ENCODE data around the gene SYNJ1. TPM values are rescaled to one million over a fixed set of nuclear protein-coding genes. Genes with fewer than 3 reads are reported as not detected.

SYNJ1 gene
- total RNA-seq, 1 donor = 6.2 TPM

DNA sequence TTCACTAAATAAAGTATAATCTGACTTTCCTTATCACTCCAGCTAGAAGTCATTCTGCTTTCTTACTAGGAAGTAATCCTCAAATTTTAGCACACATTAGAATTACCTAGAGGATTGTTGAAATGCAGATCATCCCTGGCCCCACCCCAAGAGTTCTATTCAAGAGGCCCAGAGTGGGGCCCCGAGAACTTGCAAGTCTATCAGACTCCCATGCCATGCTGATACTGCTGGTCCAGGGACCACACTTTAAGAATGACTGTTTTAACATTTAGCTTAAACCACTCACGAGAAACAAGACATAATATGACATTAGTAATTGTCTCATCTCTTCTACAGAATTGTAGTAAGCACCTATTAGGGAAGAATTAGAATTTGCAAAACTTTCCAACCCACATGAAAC, 7.7 kb upstream of the SYNJ1 start:
- Histone ChIP-seq H4K20me1 (ENCODE audit: insufficient read depth, low read length) (peaks cover 6% of the 10 kb centered on the region), H3K4me1 (ENCODE audit: insufficient read depth, low read length) (no peaks in the 10 kb centered on the region), H3K27me3 (ENCODE audit: insufficient read depth, low read length) (no peaks in the 10 kb centered on the region), H3K27ac (ENCODE audit: low read depth, low read length) (no peak overlapping the region), H2AFZ (ENCODE audit: low read length) (no peak overlapping the region), H3K4me3 (ENCODE audit: insufficient read depth, low read length) (no peak overlapping the region), H3K79me2 (ENCODE audit: insufficient read depth, low read length) (peaks cover 2% of the 10 kb centered on the region), H3K9me3 (ENCODE audit: low read depth, low read length) (no peaks in the 10 kb centered on the region), H3K4me2 (ENCODE audit: insufficient read depth, low read length) (no peak overlapping the region), H3K36me3 (ENCODE audit: insufficient read depth, low read length) (peaks cover 47% of the 10 kb centered on the region)
- TF ChIP-seq, protein P1, sequence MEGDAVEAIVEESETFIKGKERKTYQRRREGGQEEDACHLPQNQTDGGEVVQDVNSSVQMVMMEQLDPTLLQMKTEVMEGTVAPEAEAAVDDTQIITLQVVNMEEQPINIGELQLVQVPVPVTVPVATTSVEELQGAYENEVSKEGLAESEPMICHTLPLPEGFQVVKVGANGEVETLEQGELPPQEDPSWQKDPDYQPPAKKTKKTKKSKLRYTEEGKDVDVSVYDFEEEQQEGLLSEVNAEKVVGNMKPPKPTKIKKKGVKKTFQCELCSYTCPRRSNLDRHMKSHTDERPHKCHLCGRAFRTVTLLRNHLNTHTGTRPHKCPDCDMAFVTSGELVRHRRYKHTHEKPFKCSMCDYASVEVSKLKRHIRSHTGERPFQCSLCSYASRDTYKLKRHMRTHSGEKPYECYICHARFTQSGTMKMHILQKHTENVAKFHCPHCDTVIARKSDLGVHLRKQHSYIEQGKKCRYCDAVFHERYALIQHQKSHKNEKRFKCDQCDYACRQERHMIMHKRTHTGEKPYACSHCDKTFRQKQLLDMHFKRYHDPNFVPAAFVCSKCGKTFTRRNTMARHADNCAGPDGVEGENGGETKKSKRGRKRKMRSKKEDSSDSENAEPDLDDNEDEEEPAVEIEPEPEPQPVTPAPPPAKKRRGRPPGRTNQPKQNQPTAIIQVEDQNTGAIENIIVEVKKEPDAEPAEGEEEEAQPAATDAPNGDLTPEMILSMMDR (IDR thresholded peaks at IDR 0.05; ENCODE audit: extremely low read depth, low read depth, low read length) = no peak
- peak; percentile 11 for DNase-seq (ENCODE audit: insufficient read length, low spot score, missing footprints)

DNA sequence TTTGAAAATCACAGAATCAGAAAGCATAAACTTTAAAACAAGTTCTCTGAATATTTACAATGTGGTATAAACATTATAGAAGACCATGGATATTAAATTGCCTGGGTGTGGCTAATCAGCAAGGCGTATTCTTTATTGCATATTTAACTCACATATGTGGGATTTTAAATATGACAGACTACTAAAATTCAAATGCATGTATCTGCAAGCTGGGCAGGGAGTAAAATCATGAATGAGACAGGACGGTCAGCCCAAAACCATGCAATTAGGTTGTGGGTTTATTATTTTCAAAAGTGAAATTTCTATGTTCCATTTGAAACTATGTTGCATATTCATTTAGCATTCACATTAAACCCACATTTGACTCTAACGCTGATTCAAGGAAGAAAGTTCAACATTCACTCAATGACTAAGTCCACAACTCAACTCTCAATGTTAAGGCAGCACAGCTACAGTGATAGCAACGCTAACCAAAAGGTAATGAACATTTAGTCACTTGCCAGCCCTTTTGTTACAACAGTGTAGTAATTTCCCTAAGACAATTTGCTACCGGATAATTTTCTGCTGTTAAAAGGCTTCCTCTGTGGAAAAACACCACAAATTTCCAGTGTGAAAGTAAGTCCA, 6.3 kb upstream of the SYNJ1 start:
- TF ChIP-seq, protein P1 (IDR thresholded peaks at IDR 0.05; ENCODE audit: extremely low read depth, low read depth, low read length) = no peak
- Histone ChIP-seq H4K20me1 (ENCODE audit: insufficient read depth, low read length) (peaks cover 6% of the 10 kb centered on the region), H3K27me3 (ENCODE audit: insufficient read depth, low read length) (no peaks in the 10 kb centered on the region), H3K79me2 (ENCODE audit: insufficient read depth, low read length) (peaks cover 2% of the 10 kb centered on the region), H3K4me1 (ENCODE audit: insufficient read depth, low read length) (no peaks in the 10 kb centered on the region), H3K4me3 (ENCODE audit: insufficient read depth, low read length) (no peak overlapping the region), H3K4me2 (ENCODE audit: insufficient read depth, low read length) (no peak overlapping the region), H3K9me3 (ENCODE audit: low read depth, low read length) (no peaks in the 10 kb centered on the region), H3K36me3 (ENCODE audit: insufficient read depth, low read length) (peaks cover 41% of the 10 kb centered on the region), H2AFZ (ENCODE audit: low read length) (no peak overlapping the region), H3K27ac (ENCODE audit: low read depth, low read length) (no peak overlapping the region)
- DNase-seq (ENCODE audit: insufficient read length, low spot score, missing footprints) = no peak

DNA sequence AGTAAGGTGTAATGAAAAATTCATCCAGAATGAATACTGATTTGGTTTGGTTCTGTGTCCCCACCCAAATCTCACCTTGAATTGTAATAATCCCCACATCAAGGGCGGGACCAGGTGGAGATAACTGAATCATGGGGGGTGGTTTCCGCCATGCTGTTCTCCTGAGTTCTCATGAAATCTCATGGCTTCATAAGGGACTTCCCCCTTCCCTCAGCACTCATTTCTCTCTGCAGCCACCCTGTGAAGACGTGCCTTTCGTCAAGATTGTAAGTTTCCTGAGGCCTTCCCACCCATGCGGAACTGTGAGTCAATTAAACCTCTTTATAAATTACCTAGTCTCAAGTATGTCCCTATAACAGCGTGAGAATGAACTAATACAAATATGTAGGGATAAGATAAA, 5.5 kb upstream of the SYNJ1 start:
- H3K4me3 ChIP-seq (ENCODE audit: insufficient read depth, low read length) = no peak overlapping the region
- peaks cover 6% of the 10 kb centered on the region for H4K20me1 ChIP-seq (ENCODE audit: insufficient read depth, low read length)
- no peak overlapping the region for H3K27ac ChIP-seq (ENCODE audit: low read depth, low read length)
- no peak overlapping the region for H2AFZ ChIP-seq (ENCODE audit: low read length)
- no peaks in the 10 kb centered on the region for H3K9me3 ChIP-seq (ENCODE audit: low read depth, low read length)
- H3K79me2 ChIP-seq (ENCODE audit: insufficient read depth, low read length) = no peaks in the 10 kb centered on the region
- peaks cover 4% of the 10 kb centered on the region for H3K4me1 ChIP-seq (ENCODE audit: insufficient read depth, low read length)
- TF ChIP-seq, protein P1 (IDR thresholded peaks at IDR 0.05; ENCODE audit: extremely low read depth, low read depth, low read length) = no peak
- DNase-seq (ENCODE audit: insufficient read length, low spot score, missing footprints) = no peak
- H3K36me3 ChIP-seq (ENCODE audit: insufficient read depth, low read length) = peaks cover 36% of the 10 kb centered on the region
- H3K27me3 ChIP-seq (ENCODE audit: insufficient read depth, low read length) = no peaks in the 10 kb centered on the region
- H3K4me2 ChIP-seq (ENCODE audit: insufficient read depth, low read length) = no peak overlapping the region

DNA sequence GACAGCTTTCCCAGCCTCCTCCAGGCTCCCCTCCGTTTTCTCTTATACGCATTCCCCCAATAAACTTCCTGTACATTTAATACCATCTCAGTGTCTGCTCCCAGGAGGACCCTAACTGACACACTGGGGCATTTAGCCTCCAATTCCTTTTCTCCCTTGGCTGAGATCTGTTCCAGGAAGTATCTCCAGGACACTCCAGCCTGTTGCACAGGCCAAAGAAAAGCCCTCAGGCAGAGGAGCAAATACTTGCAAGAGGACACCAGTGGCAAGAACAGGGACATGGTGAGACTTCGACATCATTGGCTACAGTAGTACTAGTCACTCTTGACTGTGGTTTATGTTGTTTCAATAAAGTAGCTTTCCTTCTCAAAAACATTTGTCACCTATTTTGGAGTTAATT, 4.7 kb upstream of the SYNJ1 start:
- peaks cover 6% of the 10 kb centered on the region for H4K20me1 ChIP-seq (ENCODE audit: insufficient read depth, low read length)
- peaks cover 28% of the 10 kb centered on the region for H3K36me3 ChIP-seq (ENCODE audit: insufficient read depth, low read length)
- no peak overlapping the region for H3K4me2 ChIP-seq (ENCODE audit: insufficient read depth, low read length)
- no peaks in the 10 kb centered on the region for H3K79me2 ChIP-seq (ENCODE audit: insufficient read depth, low read length)
- DNase-seq (ENCODE audit: insufficient read length, low spot score, missing footprints) = no peak
- no peaks in the 10 kb centered on the region for H3K27me3 ChIP-seq (ENCODE audit: insufficient read depth, low read length)
- TF ChIP-seq, protein P1 (IDR thresholded peaks at IDR 0.05; ENCODE audit: extremely low read depth, low read depth, low read length) = no peak
- H2AFZ ChIP-seq (ENCODE audit: low read length) = no peak overlapping the region
- H3K9me3 ChIP-seq (ENCODE audit: low read depth, low read length) = no peaks in the 10 kb centered on the region
- no peak overlapping the region for H3K27ac ChIP-seq (ENCODE audit: low read depth, low read length)
- H3K4me1 ChIP-seq (ENCODE audit: insufficient read depth, low read length) = peaks cover 4% of the 10 kb centered on the region
- H3K4me3 ChIP-seq (ENCODE audit: insufficient read depth, low read length) = no peak overlapping the region

Data from osteoblast (primary cell).